KMS-11 (cell line): Measurements from ENCODE around the gene P2RY14.

Source experiments
- H2AFZ ChIP-seq: fragments of 200-600 bp; sonication (generic); 2 replicates; pipeline ENCODE4 v1.6.1; 2016; ENCODE audit warnings: antibody characterized with exemption, mixed run types, low read depth
- H3K27ac ChIP-seq: fragments of 200-600 bp; sonication (generic); 2 replicates; pipeline ENCODE4 v1.6.1; 2016; ENCODE audit warnings: mild to moderate bottlenecking, mixed run types
- H3K27me3 ChIP-seq: fragments of 200-600 bp; sonication (generic); 2 replicates; pipeline ENCODE4 v1.6.1; 2017; ENCODE audit warnings: mild to moderate bottlenecking, low read depth, mixed run types, moderate library complexity; ENCODE audit not compliant: insufficient read depth
- H3K36me3 ChIP-seq: fragments of 200-600 bp; sonication (generic); 2 replicates; pipeline ENCODE4 v1.6.1; 2017; ENCODE audit warnings: mild to moderate bottlenecking, mixed run types; ENCODE audit not compliant: insufficient read depth
- H3K4me1 ChIP-seq: fragments of 200-600 bp; sonication (generic); 2 replicates; pipeline ENCODE4 v1.6.1; 2016; ENCODE audit warnings: mild to moderate bottlenecking, low read depth, mixed run types; ENCODE audit not compliant: poor library complexity, severe bottlenecking
- H3K4me2 ChIP-seq: fragments of 200-600 bp; sonication (generic); 2 replicates; pipeline ENCODE4 v1.7.0; 2016; ENCODE audit warnings: mild to moderate bottlenecking, mixed run types
- H3K4me3 ChIP-seq: fragments of 200-600 bp; sonication (generic); IDR thresholded peaks from 2 replicates; pipeline ENCODE4 v1.6.1; 2017; ENCODE audit warnings: low read depth, low read length, mixed read lengths; ENCODE audit not compliant: insufficient read depth
- H3K79me2 ChIP-seq: fragments of 200-600 bp; sonication (generic); 2 replicates; pipeline ENCODE4 v1.6.1; 2016; ENCODE audit warnings: low read depth, mixed run types; ENCODE audit not compliant: insufficient read depth
- H3K9ac ChIP-seq: fragments of 200-600 bp; sonication (generic); 2 replicates; pipeline ENCODE4 v1.6.1; 2016; ENCODE audit warnings: mild to moderate bottlenecking, mixed run types
- H4K20me1 ChIP-seq: fragments of 200-600 bp; sonication (generic); 2 replicates; pipeline ENCODE4 v1.6.1; 2016; ENCODE audit warnings: mild to moderate bottlenecking, mixed run types; ENCODE audit not compliant: insufficient read depth
- CTCF ChIP-seq: fragments of 200-600 bp; sonication (generic); conservative IDR thresholded peaks from 2 replicates; pipeline ENCODE4 v1.6.1; 2017; ENCODE audit warnings: low read depth, mild to moderate bottlenecking, antibody characterized with exemption, low read length, moderate library complexity, mixed read lengths

The P2RY14 gene

GRCh38 chr3:151168269-151169094 lies 109.9 kb downstream of the P2RY14 start:
- TF ChIP-seq CTCF, result peak; percentile 91
- Histone ChIP-seq H3K4me3 (no peak overlapping the region), H3K36me3 (no peaks in the 10 kb centered on the region), H3K4me2 (no peak overlapping the region), H3K9ac (no peak overlapping the region), H3K27ac (no peak overlapping the region), H4K20me1 (no peaks in the 10 kb centered on the region), H3K4me1 (peaks cover 44% of the 10 kb centered on the region), H3K27me3 (no peaks in the 10 kb centered on the region), H2AFZ (no peak overlapping the region), H3K79me2 (no peaks in the 10 kb centered on the region)

GRCh38 chr3:151166161-151166560 lies 112.2 kb downstream of the P2RY14 start:
- Histone ChIP-seq H4K20me1 (no peaks in the 10 kb centered on the region), H3K4me1 (peaks cover 31% of the 10 kb centered on the region), H2AFZ (no peak overlapping the region), H3K4me3 (no peak overlapping the region), H3K27me3 (no peaks in the 10 kb centered on the region), H3K4me2 (no peak overlapping the region), H3K36me3 (no peaks in the 10 kb centered on the region), H3K27ac (no peak overlapping the region), H3K9ac (no peak overlapping the region), H3K79me2 (no peaks in the 10 kb centered on the region)
- peak; percentile 51 for TF ChIP-seq CTCF

GRCh38 chr3:151165226-151165625 lies 113.1 kb downstream of the P2RY14 start:
- Histone ChIP-seq H3K79me2 (no peaks in the 10 kb centered on the region), H3K36me3 (no peaks in the 10 kb centered on the region), H4K20me1 (no peaks in the 10 kb centered on the region), H3K9ac (no peak overlapping the region), H3K4me2 (no peak overlapping the region), H3K27ac (no peak overlapping the region), H2AFZ (no peak overlapping the region), H3K4me3 (no peak overlapping the region), H3K27me3 (no peaks in the 10 kb centered on the region), H3K4me1 (peaks cover 21% of the 10 kb centered on the region)
- no peak for TF ChIP-seq CTCF
